Activated T-cell treated with anti-CD3 and anti-CD28 coated beads for 48 hours (primary cell): ENCODE data around the gene FAM114A1.
"Not testable (repeated sequence)": the region's sequence is repeated elsewhere in the genome, so short reads cannot be mapped to it uniquely, and the experiment has no call there.

Experiments used
- DNase-seq: peaks from one replicate; pipeline ENCODE4 v3.0.0-alpha.2; 2020; ENCODE audit warnings: low read depth

FAM114A1 gene

DNA sequence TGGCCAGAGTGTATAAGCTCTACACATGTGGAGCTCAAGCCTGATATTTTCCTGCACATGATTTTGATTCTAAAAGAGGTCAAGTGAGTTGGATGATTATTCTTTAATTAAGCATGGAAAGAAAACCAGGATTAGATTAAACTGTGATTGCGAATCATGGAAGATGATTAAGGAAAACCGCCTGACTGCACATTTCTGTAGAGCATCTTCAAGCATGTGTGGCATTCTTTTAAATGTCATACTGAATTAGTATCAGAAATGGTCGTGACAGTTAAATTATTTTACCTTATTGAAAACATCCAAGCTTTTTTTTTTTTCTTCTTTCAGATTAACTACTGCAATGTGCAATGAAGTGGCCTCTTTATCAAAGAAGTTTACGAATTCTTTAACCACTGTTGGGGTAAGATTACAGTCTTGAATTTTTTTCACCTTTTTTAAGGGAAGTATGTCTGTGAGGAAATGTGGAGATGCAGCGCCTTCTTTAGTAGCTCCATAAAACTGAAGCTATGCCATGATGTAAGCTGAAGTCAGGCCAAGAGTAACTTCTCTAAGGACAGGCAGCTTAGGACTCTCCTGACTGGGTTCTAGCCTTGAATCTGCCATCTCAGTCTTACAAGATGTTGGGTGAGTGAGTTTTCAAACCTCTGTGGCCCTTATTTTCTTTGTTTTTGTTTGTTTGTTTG is 67.9 kb downstream of the FAM114A1 start:
- no peak for DNase-seq

DNA sequence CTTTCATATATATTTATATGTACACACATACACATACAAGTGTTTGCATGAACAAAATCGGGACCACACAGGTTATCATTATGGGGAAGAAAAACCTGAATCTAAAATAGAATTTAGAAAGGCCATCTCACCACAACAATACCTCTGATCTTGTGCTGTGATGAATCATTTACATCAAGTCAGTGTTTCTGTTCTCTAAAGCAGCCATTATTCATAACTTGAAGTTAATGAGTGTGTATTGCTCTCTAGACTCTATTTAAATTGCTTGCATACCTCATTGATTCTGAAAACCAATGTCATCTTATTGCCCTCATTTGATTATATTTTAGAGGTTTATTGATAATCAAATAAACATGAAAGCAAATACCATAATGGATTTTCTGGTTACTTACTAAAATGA is 71.6 kb downstream of the FAM114A1 start:
- DNase-seq: no peak

DNA sequence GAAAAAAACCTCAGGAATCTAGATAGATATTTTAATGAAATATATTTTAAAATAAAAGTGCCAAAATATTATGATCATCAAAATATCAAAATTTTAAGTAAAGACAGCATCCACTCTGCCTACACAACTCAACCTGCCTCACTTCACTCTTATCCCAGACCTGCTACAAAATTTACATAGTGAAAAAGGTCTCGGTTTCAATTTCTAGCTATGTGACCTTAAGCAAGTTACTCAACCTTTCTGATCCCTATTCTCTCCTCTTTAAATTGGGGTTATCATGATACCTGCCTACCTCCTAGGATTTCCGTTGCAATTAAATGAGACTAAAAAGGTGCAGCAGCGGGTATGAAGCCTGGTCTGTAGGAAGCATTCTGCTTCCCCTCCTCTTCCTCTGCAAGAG is 72.9 kb downstream of the FAM114A1 start:
- DNase-seq: no peak

DNA sequence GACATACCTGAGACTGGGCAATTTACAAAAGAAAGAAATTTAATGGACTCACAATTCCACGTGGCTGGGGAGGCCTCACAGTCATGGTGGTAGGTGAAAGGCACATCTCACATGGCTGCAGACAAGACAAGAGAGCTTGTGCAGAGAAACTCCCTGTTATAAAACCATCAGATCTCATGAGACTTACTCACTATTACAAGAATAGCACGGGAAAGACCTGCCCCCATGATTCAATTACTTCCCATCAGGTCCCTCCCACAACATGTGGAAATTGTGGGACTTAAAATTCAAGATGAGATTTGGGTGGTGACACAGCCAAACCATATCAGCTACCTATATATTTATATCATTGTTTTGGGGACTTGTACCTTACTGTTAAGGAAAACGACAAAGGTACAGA is 74.3 kb downstream of the FAM114A1 start:
- DNase-seq: not testable (repeated sequence)

DNA sequence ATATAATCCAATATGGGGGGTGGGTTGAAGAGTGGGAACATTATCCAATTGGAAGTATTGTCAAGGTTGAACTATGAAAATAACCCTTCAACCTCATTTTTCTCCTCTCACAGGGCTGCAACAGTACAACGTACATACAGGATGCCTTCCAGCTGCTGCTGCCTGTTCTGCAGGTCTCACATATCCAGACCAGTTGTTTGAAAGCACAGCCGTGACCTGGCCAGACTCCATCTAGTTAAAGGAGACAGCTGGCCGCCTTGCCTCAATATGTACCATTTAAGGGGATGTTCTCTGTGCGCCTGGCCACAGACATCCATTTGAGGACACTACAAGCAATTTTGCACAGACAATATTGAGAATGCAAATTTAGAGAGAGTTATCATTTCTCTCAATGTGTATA is 75.7 kb downstream of the FAM114A1 start:
- DNase-seq: no peak

DNA sequence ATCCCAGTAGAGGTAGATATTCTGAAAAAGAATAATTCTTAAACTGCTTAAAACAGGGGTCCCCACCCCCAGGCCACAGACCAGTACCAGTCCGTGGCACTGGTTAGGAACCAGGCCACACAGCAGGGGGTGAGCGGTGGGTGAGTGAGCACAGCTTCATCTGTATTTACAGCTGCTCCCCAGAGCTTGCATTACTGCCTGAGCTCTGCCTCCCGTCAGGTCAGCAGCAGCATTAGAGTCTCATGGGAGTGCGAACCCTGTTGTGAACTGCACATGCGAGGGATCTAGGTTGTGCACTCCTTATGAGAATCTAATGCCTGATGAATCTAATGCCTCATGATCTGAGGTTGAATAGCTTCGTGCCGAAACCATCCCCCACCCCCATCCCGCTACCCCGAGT is 76.8 kb downstream of the FAM114A1 start:
- DNase-seq: no peak

DNA sequence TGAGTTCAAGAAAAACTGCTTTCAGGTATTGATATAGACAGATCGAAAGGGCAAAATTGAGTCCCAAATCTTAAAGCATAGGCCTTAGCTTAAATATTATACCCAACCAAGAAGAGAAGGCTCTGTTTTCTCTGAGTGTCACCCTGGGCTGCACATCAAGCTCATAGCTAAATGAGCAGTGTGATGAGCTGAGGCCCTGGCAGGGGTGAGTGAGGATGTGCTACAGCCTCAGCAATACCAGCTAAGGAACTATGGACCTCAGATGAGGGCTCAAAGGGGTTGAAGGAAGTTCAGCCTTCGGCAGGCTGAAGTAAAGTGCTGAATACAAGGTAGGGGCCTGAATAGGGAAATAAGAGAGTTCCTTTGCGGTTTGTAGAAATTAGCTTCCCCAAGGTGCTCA is 79.3 kb downstream of the FAM114A1 start:
- DNase-seq: no peak

DNA sequence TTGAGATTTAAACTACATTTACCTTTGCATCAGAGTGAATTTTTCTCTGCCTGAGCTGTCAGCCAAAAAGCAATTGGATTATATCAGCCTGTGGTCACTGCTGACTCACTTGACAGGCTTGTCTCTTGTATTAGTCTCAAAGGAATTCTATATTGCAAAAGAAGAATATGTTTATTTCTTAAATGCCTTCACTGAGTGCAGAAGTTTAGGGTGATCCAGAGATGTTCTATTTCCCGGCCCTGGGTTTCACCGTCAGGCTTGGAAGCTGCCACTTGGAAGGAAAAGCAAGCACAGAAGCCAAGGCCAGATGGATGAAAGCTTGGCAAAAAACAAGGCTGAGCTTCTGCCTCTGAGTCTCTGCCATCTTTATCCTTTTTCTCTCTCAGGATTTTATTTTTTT is 80.9 kb downstream of the FAM114A1 start:
- DNase-seq: no peak

DNA sequence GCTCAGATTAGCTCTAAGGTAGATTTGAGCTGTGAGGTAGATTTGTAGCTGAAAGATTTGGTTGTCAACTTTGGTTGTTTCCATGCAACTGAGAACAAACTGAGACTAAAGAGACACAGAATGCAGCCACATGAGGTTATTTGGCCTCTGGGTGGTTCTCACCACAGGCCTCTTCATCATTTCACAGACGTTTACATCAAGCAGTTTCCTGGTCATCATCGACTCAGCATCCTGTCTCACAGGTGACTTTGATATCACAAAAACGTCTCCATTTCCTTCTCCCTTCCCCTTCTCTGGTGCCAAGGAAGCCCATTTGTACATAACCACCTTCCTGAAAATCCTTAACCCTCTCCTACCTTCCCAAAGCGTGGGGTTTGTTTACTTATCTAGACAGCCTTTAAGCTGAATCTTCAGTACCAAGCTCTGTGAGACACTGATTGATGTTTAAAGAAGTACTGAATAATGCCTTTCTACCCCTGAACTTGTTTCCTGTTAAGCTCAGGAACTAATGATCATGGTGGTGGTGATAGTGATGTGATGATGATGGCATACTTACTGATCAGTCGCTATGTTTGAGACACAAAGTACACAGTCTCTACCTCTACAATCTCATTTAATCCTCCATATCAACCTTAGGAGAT is 81.9 kb downstream of the FAM114A1 start:
- DNase-seq: no peak

DNA sequence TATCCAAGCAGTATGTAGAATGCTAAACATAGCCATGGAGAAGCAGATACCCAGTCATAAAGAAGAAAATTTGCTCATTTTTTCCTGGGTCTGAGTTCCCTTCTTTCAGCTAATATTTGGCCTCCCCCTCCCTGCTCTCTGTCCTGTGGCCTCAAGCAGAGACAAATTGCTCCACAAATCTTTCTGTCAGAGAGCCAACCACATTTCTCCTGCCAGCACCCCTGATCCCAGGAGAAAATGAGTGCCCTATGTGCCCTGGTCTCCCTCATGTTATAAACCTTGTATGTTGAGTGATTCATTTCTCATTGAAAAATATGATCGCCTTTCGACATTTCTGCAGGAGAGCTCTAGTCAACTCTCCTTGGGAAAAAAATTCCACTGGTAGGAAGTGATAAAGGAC is 82.6 kb downstream of the FAM114A1 start:
- DNase-seq: no peak

DNA sequence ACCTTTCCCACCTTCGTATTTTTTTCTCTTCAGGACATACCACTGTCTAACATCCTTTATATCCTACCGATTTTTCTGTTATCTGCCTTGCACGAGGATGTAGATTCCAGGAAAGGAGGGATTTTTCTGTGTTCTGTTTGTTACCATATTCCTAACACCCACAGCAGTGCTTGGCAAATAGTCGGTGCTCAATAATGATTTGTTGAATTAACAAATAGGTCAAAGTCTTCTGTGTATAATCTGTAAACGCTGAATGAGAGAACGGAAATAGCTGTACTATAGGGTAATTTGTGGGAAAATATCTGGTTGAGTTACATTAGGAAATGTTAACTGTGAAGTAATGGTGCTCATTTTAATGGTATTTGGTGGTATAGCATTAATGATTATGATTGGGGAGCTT is 83.1 kb downstream of the FAM114A1 start:
- no peak for DNase-seq

DNA sequence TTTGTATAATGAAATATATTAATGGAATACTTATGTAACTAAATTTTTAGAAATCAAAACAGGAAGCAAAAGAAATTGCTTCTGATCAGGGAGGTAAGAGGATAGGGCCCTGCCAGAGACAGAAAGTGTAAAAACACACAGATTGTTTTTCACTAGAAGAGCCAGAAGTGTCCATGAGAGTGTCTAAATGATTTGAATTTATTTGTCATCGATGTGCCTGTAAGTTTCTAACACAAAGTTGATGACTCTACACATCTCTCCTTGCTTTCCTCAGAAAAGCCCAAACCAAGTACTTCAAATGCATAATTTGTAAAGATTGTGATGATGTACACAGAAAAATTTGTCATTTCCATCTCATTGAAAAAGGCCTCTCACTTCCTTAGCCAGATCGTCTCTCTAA is 84.0 kb downstream of the FAM114A1 start:
- DNase-seq: no peak

DNA sequence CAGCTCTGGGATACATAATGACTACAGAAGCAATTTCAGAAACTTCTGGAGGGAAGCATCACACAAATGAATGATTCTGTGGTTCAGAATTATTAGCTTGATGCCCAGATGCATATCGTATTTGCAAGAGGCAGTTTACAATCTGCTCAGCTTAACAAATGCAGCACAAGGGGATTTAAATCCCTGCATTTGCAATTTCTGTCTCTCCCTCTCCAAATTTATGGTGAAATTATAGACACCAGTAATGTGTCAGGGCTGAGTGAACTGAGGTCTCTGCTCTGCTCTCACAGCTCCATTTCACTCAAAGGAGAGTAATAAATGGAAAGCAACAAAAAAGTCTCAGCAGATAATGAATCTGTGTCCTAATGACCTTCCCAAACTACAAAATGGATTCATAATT is 84.4 kb downstream of the FAM114A1 start:
- DNase-seq: no peak

DNA sequence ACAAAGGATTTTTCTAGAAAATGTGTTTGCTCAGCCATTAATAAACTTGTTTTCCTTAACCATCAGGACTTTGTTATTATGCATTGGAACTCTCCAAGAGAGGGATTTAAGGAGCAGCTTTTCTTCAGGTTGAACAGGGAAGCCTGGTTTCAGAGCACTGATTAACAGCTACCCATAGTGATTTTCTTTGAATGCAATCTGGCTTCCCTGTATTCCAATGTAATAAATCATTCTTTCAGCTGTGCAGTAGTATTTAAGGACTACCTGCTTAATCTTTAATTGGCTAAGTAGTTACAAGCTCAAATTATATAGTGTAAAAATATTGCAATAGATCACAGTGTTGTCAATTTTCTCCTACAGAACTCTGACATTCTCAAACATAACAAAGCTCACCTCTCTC is 87.1 kb downstream of the FAM114A1 start:
- no peak for DNase-seq

DNA sequence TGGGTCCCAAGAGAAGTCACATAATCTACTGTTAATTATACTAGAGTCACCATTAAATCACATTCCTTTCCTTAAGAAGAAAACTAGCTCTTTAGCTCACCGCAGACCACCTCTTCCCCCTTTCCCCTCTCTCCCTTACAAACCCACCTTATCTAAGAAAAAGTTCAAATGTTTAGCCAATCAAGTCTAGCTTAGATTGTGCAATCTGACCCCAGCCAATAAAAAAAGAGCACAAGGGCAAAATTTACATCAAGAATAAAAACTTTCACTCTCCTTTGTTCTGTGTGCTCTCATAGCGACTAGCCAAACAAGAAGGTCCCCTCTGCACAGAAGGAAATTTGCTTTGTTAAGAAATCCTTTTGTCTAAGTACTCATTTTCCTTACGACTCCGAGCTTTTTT is 88.4 kb downstream of the FAM114A1 start:
- DNase-seq: no peak

DNA sequence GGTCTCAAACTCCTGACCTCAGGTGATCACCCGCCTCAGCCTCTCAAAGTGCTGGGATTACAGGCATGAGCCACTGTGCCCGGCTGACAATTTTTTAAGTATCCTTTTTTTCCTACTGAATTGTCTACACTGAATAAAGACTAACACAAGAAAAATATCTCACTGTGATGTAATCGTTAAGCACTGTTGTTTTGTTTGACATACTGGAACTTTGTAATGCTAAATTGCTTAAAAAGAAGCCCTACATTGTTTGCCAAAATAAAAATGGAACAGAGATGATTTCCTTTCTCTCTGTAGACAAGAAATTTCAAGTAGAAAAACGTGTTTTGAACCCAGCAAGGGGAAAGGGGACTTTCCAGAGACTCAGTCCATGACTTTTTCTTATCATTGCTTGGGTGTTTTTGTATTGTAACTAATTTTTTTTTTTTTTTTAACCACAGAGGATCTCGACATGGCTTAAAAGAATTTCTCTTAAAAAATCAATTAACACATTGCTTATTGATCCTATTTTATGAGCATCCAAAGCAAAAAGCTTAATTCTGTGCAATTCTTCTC is 89.7 kb downstream of the FAM114A1 start:
- DNase-seq: no peak

DNA sequence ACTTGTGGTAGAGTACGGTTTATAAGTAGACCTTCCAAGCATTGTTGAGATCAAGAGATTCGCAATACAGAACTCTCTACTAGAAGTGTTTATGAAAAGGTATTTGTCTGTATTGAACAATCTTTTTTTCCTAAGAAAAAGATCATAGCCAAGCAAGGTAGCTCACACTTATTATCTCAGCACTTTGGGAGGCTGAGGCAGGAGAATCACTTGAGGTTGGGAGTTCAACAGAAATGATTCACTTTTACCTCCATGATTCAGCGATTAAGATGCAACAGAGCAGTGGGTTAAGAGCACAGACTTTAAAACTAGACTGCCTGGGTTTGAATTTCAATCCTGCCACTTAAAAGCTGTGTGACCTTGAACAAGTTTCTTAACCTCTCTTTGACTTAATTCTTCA is 90.3 kb downstream of the FAM114A1 start:
- DNase-seq: no peak

DNA sequence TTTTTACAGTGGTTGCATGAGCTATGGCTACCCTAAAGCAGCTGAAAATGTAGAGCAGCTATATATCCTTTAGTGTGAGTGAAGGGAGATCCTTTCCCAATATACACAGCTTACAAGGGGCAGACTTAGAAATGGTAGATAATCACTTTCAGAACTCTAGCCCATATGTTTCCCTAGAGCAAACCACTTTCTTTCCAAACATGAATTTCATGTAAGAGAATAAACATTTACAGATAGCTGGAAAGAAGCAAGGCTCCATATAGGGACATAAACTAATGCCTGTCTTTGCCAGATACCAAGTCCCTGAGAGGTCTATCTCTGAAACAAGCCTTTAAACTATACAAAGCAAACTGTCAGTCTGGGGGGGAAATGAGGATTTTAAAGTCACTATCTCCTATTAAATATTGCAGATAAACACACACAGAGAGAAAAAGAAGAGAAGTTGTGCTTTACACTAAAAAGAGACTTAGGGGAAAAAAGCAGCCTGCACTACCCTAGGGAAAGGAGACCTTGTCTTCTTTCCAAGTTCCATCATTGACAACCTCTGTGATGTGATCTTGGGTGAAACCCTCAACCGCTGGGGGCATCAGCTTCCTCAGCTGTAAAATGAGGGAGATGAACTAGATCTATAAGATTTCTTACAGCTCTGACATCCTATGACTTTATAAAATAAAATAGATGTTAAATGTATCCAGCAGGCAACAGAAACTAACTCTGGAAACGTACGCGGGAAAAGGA is 91.0 kb downstream of the FAM114A1 start:
- no peak for DNase-seq

DNA sequence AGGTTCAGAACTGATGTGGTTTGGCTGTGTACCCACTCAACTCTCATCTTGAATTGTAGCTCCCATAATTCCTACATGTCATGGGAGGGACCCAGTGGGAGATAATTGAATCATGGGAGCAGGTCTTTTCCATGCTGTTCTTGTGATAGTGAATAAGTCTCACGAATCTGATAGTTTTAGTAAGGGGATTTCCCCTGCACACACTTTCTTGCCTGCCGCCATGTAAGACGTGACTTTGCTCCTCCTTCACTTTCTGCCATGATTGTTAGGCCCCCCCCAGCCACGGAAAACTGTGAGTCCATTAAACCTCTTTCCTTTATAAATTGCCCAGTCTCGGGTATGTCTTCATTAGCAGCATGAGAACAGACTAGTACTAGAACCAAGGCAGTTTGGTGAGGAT is 91.6 kb downstream of the FAM114A1 start:
- DNase-seq: not testable (repeated sequence)

DNA sequence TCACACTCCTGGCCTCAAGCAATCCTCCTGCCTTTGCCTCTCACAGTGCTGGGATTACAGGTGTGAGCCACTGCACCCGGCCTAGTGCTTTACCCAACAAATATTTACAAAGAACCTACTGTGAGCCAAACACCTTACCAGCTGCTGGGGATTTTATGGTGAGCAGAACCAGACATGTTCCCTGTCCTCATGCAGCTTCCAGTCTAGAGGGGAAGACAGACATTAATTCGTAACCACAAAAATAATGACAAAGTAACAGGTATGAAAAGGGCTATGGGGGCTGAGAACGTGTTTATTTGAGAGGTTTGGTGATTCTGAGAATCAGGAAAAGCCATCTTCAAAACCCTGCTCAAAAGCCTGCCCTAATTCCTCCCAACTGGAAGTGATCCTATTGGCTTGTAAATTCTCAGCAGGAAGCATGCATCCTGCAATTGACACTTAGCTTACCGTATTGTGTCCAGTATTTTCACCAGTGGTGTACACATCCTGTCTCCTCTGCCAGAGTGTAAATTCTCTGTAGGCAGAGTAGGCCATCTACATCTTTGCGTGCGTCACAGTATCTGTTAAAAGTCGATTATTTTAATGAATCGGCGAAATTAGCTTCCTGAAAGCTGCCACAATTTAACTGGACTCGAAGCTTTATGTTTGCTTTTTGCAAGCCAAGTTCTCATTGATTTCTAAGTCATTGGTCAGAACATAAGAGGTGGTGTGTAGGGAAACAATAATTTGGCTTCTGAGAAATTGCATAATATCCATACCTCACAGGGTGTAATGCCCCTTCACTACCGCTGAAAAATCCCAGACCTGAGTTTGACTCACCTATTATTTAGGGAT is 97.6 kb downstream of the FAM114A1 start:
- DNase-seq: no peak

DNA sequence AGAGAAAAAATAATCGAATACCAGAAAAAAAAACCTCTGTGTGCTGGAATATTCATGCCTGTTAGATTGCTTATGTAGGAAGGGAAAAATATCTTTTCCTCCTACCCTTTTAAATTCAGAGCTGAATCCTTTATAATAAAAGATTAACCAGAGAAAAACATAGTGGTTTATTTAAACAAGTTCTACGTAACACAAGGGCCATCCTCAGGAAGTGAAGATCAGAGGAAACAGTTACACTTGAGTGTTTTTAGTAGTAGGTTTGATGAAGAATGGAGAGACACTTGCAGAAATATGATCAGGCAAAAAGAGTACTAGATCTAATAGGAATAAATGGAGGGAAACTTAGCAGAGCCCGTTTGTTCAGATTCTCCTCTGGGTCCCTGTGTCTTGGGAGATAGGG is 98.3 kb downstream of the FAM114A1 start:
- no peak for DNase-seq
